OCI-M1 (cell line): ENCODE results near the gene PTGR3.

Experiments
- DNase-seq: peaks from one replicate; lab custom pipeline; 2025; lab: John Stamatoyannopoulos, UW

Gene PTGR3, protein sequence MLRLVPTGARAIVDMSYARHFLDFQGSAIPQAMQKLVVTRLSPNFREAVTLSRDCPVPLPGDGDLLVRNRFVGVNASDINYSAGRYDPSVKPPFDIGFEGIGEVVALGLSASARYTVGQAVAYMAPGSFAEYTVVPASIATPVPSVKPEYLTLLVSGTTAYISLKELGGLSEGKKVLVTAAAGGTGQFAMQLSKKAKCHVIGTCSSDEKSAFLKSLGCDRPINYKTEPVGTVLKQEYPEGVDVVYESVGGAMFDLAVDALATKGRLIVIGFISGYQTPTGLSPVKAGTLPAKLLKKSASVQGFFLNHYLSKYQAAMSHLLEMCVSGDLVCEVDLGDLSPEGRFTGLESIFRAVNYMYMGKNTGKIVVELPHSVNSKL

DNA sequence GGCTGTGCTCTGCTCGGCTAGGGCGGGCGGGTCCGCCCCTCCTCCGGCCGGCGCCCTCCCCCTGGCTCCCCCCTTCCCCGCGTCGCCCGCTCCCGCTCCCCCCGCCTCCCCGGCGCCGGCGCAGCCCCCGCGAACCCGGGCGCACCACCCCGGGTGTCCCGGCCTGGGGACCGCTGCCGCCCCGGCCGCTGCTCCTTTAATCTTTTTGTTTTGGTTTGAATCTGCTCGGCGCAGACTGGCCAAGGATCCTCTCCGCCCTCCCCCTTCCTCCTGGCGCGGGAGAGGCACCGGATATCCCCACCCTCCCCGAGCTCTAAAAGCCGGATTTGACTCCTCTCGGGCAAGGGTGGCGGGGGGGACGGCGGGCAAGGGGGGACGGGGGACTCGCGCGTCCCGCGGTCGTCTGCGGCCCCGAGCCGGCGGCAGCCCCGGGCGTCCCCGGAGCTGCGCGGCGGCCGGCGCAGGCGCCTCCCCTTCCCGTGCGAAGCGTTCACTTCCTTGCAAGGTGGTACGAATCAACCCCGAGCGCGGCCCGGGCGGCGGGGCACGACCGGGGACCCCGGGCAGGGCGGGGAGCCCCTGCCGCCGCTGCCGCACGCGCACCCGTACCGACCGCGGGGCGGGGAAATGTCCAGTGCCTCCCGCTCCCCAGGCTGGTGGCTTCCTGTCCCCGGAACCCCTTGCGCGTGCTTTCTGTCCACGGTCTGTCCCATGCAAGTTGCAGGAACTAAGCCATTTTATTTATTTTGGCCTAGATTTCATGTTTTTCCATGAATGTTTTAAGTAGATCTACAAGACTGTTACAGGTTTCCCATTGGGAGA lies at the start of gene PTGR3:
PTGR3 (minus strand) TSS at position 11 of the 822 bp plus-strand sequence. CDS start 81 bp downstream, outside the sequence.
- peak; percentile 89 for DNase-seq

DNA sequence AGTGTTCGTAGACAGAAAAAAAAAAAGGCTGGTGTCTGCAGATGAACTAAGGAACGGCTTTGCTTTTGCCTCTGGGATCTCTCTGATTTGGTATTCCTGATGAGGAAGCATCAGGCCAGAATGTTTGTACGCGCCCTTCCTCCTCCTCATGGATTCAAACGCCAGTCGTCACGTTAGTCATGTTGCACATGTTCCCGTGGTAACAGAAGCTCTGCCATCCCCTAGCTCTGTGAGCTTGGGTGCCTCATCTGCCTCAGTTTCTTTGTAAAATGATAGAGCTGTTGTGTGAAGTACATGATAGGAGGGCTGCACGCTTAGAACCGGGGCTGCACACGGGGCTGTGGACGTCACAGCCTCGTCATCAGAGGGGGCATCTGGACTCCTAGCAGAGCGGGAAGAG lies 48.7 kb upstream of the PTGR3 start:
- no peak for DNase-seq

DNA sequence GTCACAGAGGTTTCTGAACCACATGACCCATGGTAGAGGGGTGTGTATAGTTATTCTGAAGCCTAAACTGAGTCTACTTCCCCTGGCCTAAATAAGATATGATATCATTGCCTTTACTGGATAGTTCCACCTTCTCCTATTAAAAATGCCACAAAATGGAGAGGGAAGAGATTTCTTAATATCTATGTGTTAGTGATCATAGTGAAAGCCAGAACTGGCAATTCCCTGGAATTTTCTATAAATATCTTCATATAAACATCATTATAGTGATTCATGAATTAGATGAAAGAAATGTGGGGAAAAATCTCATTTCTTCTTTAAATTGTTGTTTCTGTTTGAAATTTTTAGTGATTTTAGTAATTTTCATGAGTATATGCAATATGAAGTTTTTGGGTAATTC lies 47.4 kb upstream of the PTGR3 start:
- no peak for DNase-seq

DNA sequence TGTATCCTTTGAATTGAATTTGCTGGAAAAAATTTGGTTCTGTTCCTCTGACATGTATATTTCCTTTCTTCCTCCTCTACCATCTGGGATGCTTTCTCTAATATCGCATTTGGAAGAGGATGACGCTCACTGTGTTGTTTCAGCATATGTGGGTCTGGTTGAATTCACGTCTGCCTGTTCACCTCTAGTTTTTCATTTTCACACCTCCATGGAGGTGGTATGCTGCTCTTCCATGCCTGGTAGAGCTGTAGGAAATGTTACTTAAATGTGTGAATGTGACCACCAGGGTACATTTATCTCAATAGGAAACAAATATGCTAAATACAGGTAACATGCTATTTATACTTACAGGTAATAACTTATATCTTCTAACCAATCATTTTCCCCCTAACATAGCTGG lies 46.2 kb upstream of the PTGR3 start:
- DNase-seq = no peak

DNA sequence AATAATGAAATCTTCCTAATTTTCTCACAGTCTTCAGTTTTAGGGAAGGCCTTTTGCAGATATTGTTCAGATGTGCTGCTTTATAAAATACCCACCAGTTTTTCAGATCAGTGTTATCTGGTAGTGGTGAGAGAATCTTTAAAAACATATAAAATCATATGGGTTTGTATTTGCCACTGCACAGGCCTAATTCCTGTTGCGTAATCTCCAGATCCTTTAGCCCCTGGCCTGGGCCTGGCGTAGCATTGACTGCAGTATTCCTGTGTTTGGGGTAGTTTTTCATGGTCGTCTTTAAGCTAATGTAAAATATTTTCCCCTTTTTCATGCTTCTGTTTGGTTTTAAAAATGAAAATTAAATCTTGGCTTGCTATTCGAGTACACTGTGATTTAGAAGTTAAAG lies 44.8 kb upstream of the PTGR3 start:
- DNase-seq = no peak

DNA sequence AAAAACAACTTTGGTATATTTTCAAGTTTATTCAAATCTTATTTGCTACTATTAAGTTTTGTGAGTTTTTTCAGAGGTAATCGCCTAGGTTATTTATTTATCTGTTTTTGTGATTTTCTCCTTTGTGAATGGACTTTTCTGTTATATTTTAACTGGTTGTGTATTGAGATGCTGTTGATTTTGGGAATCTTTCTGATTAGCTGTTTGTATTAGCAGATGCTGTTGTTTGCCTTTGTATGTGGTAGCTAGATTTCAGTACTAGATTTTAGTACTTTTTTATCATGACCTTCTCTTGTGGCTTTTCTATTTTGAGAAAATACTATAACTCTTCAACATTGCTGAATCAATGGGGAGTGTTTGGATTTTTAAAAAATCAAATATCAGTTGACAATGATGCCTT lies 44.1 kb upstream of the PTGR3 start:
- DNase-seq = no peak

DNA sequence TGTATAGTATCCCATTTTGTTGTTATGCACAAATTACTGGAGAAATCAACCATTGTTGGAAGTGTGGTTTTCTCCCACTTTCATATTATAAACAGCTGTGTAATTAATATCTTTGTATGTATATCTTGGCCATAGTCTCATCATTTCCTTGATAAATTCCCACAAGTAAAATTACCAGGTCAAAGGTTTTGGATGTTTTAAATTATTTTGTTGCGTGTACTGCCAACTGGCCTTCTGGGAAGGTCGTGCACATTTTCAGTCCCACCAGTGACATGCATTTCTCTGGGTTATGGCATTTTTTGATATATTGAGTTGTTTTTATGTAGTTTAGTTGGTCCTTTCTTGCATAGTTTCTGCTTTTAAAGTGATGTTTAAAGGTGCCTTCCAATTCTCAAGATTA lies 43.2 kb upstream of the PTGR3 start:
- no peak for DNase-seq

DNA sequence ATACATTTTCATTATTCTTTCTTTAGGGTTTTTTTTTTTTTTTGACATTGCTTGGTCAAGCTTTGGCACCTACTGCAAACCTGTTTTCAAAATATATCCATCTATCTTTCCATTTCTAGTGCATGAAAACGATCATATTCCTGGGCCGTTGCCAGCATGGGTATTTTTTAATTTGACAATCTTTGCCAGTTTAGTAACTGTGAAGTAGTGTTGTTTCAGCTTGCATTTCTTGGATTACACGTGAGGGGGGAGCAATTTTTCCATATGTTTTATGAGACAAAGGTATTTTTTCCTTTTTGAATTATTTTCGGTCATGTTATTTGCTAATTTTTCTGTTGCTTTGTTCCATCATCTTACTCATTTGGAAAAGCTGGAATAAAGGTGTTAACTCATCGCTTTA lies 42.5 kb upstream of the PTGR3 start:
- no peak for DNase-seq

DNA sequence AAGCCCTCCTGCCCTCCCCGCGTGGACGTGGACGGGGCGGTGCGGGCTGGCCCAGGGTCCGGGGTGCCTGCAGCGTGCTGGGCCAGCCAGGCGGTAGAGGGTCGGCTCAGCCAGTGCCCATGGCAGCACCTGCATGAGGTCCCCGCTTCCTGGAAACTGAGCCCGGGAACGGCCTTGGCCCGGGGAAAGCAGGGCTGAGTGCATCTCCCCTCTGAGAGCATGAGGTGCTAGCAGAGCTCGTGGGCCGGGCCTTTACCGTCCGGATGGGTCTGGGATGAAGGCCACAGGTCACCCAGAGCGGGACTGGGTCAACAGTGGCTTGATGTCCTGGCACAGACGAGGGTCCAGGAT lies 41.5 kb upstream of the PTGR3 start:
- DNase-seq = no peak

DNA sequence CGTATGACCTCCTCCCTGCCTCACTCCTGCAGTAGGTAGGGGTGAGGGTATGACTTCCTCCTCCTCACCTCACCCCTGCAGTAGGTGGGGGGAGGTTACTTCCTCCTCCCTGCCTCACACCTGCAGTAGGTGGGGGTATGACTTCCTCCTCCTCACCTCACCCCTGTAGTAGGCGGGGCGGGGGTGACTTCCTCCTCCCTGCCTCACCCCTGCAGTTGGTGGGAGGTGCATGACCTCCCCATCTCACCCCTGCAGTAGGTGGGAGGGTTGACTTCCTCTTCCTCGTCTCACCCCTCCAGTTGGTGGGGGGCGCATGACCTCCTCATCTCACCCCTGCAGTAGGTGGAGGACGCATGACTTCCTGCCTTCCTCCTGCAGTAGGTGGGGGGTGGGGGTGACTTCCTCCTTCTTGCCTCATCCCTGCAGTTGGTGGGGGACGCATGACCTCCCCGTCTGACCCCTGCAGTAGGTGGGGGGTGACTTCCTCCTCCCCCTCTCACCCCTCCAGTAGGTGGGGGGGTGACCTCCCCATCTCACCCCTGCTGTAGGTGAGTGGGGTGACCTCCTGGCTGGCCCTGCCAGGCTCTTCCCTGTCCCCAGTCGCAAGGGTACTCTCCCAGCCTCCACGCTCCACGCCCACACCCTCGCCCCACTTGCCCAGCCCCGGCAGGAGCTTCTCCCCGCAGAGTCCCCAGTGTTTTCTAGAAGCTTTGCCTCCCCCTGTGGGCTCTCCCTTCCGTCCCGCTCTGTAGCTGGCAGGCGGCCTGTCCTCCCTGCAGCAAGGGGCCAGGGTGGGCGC lies 40.9 kb upstream of the PTGR3 start:
- peak; percentile 52 for DNase-seq

DNA sequence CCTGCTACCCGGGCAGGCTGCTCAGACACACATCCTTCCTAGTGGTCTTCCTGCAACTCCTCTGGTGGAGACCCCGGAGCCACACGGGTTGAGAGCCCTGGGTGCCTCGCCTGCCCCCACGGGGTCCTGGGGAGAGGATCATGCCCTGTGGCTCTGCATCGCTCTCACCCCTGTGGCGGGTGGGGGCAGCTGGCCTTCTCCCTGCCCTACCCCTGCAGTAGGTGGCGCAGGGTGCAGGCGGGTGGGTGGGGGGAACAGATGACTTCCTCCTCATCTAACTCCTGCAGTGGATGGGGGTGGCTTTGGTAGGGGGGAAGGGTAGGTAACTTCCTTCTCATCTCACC lies 40.2 kb upstream of the PTGR3 start:
- DNase-seq = no peak

DNA sequence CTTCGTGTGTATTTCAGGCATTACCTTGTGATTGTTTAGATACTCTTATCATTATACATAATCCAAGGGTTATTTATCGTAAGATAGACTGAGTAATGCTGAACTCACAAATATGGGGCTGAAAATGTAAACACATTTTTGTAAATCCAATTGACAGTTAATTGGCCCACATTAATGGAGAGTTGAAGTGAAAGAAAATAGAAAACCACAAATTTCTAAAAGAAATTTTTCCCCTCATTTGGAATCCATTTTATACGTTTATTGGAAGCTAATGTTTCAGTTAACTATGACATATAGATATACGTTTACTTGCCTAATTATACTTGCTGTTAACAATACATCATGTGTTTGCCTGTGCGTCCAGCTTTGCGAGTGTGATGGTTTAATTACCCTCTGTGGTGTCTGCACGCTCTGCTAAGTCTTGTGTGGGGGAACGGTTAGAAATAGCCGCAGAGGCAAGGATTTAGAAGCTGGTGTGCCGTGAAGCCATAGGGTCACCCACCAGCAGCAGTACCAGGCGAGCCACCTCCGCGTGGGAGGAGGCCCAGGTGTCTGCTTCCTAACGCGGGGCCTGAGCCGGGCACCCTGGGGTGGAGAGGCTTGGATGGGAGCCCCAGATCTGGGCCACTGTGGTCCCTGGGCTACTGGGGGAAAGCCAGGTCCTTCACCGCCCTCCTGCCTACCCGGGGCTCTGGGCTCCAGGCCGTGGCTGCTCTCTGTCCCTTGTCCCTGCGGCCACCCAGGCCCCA lies 39.7 kb upstream of the PTGR3 start:
- no peak for DNase-seq

DNA sequence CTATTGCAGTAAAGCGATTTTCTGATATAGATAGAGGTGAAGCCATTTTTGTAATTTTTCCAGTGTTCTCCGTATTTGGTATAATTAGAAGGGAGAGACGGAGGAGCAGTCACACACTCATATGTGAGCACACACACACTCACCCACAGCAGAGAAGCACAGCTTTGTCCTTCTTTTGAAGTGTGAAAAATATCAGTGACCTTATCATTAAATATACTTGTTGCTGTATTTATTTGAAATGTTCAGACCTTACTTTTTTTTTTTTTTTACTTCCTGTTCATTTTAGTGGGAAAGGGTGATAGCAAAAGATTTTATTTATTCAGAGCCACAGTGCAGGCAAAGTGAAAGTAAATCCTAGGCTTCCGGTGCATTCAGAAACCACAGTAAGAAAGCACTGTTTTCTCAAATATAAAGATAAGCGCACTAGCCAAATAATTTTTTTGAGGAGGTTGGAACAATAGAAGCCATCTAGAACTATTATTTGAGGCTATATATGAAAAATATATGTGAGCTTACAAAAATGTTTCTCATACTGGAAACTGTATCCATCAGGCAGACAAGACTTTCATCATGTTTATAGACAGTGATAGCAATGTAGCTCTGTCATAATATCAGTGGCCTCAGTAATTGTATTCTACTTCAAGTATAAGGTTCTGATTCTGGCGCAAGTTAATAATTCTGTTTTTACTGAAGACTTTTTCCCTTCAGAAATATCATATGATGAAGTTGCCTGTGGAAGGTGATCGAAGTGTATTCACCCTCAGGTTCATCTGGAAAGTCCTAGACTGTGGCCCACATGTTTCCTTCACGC lies 38.9 kb upstream of the PTGR3 start:
- peak; percentile 79 for DNase-seq

DNA sequence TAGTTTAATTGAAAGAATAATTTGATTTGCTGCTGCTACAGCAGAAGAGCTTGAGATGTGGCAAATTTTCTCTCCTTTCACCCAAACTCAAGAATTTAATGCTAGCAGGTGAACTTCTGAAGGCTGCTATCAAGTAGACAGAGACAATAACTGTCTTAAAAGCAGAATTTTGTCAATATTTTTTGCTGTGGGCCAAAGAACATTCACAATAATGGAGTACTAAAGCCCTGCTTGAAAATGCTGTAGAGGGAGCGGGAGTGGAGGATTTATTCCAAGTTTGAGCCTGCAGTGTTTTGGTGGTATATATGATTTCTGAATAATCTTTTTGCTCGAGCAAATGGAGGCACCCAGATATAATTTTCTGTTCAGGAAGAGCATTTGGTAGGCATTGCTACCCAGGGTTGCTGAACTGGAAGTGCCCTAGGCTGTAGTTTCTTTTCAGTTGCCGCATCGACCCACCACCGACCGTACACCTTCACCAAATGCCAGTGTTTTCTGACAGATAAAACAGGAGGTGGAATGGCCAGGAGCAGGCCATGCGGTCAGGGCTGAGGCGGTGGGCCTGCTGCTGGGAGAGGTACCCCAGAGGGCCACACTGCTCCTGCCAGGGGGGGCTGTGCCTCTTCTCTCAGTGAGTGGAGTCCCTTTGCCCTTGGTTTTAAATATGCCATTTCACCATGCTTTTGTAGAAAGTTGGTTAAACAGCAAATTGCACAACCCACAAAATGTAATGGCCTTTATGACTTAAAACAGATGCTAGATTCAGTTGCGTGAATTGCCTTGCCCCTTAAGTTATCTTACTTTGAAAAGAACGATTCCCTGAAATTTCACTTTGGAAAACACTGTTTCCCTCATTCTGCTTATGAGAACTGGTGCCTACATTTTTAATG lies 38.0 kb upstream of the PTGR3 start:
- DNase-seq = peak; percentile 27

DNA sequence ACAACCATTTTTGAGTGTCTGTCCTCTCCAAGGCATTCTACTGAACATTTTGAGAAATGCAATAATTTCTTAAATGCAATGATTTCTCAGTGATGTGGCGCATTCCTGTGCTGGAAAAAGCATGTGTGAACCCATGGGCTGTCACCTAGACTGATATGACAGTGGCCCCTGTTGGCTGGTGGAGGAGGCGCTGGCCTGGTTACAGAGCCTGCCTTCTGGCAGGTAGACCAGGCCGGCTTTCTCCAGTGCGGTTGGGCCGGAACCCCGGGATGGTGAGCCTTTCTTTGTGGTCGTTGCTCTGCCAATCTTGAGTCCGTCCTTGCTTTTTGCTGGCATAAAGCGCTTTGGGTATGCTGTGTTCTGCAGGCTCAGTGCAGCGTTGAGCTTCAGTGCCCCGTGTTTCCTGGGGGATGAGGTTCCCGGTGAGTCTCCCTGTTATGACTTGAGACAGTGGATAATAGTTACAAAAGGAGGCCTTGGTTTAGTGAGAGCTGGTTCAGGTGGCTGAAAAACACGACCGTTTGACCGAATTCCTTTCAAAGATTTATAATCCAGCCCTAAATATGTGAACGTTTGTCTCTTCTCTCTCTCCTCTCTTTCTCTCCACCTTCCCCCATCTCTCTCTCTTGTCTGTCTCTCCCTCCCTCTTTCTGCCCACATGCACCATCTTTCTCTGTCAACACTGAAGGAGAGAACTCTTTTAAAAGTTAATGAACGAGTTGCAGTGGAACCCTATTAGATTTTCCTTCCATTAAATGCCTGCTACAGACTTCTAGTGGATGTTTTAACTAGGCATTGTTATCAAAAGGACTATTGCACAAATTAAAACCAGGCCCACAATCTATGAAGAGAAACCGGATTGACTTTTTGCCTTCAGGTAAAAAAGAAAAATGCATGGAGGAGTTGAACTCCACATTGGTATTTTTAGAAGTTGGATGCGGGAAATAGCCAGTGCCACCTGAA lies 35.7 kb upstream of the PTGR3 start:
- no peak for DNase-seq

DNA sequence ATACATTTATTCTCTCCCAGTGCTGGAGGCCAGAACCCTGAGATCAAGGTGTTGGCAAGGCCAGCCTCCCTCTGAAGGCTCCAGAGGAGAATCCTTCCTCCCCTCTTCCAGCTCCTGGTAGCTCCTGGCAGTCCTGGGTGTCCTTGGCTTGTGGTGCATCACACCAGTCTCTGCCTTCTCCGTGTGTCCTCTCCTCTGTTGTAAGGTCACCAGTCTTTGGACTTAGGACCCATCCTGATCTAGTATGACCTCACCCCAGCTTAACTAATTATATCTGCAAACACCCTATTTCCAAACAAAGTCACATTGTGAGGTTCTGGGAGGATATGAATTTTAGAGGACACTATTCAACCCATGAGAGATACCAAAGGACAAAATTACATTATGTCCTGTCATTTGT lies 32.8 kb upstream of the PTGR3 start:
- DNase-seq = no peak

DNA sequence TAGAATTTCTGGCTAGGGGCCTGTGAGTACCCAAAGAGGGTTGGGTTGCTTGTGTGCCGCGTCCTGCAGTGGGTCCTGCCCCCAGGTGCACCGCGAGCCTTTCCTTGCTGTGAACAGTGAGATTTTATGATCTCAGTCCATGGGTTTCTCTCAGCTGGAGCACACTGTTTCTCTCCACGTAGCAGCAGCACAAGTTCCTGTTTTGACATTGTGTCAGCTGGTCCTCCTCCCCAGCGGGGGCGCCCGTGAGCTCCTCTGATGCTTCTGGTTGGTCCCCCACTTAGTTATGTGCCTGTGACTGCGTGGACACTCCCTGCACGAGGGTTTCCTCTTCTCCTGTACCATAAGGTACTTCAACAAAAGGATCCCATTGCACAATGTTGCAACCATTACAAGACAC lies 31.5 kb upstream of the PTGR3 start:
- DNase-seq = peak; percentile 91

DNA sequence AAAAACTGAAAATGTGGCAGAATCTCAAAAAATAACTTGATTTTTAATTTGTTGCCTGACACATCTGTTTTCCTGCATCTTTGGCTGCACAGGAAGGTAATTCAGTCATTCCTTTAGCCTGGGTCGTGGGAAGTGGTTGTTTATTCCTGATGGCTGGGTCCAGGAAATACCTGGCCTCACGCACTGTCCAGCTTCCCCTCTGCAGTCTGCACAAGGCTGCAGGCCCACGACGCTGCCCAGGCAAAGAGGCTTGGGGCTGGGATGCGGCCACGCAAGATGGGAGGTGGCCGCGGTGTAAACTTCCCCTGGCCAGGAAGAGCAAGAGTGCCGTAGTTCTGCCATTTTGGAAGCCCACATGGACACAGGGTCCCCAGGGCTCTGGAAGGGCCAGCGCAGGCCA lies 29.8 kb upstream of the PTGR3 start:
- no peak for DNase-seq

DNA sequence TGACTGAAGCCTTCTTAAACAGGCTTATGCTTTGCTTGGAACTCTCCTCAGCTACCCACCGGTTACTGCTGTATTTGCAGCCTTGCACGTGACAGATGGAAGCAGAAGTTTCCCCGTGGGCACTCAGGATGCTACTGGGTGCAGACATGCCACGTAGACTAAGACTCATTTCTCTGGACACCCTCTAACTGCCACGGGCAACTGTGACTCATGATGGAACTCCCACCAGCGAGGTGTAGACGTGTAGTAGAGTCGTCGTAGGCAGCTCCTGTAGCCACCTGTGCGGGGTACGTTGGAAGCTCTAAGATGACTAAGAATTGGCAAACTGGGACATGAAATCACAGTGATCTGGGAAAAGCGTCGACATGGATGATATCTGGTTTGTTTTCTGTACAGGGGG lies 29.2 kb upstream of the PTGR3 start:
- DNase-seq = no peak
